Neural cell (in vitro differentiated cells): Measurements from ENCODE around the gene SMAD2. TPM values are rescaled to one million over a fixed set of nuclear protein-coding genes. Genes with fewer than 3 reads are reported as not detected.

Experiments used
- H2AFZ ChIP-seq: fragments of 200-600, 300-800 bp; sonication (generic), shearing (Covaris generic); 2 replicates; pipeline ENCODE4 v1.6.0; 2014; ENCODE audit warnings: low read depth, mild to moderate bottlenecking, antibody characterized with exemption, low read length, moderate library complexity
- H3F3A ChIP-seq: fragments of 200-600 bp; shearing (Covaris generic); 2 replicates; pipeline ENCODE4 v1.6.1; 2016; ENCODE audit warnings: mild to moderate bottlenecking, moderate library complexity, mixed read lengths, antibody characterized with exemption, low read length; ENCODE audit not compliant: insufficient read depth, poor library complexity, severe bottlenecking
- H3K27ac ChIP-seq: fragments of 200-600, 300-800 bp; sonication (generic), shearing (Covaris generic); 2 replicates; pipeline ENCODE4 v1.5.1; 2014; ENCODE audit warnings: mild to moderate bottlenecking, low read length, moderate library complexity
- H3K27me3 ChIP-seq: fragments of 300-800, 200-600 bp; sonication (generic), shearing (Covaris generic); 2 replicates; pipeline ENCODE4 v1.6.0; 2014; ENCODE audit warnings: mild to moderate bottlenecking, low read depth, low read length, moderate library complexity; ENCODE audit not compliant: insufficient read depth
- H3K36me3 ChIP-seq: fragments of 300-800, 200-600 bp; sonication (generic), shearing (Covaris generic); 2 replicates; pipeline ENCODE4 v1.5.1; 2014; ENCODE audit warnings: mild to moderate bottlenecking, antibody characterized with exemption, low read length, moderate library complexity; ENCODE audit not compliant: insufficient read depth
- H3K4me2 ChIP-seq: fragments of 300-800, 200-600 bp; sonication (generic), shearing (Covaris generic); 2 replicates; pipeline ENCODE4 v1.6.0; 2014; ENCODE audit warnings: mild to moderate bottlenecking, low read length
- H3K4me3 ChIP-seq: fragments of 300-800, 200-600 bp; sonication (generic), shearing (Covaris generic); 2 replicates; pipeline ENCODE4 v1.5.1; 2014; ENCODE audit warnings: mild to moderate bottlenecking, low read length, moderate library complexity
- H3K79me2 ChIP-seq: fragments of 200-600 bp; shearing (Covaris generic); replicated peaks from 2 replicates; pipeline ENCODE4 v1.6.0; 2014; ENCODE audit warnings: mild to moderate bottlenecking, low read length, moderate library complexity; ENCODE audit not compliant: insufficient read depth
- H3K9ac ChIP-seq: fragments of 300-800, 200-600 bp; sonication (generic), shearing (Covaris generic); 2 replicates; pipeline ENCODE4 v1.6.1; 2016; ENCODE audit warnings: mild to moderate bottlenecking, low read length, mixed read lengths
- H3K9me2 ChIP-seq: fragments of 200-600 bp; shearing (Covaris generic); 2 replicates; pipeline ENCODE4 v1.6.1; 2016; ENCODE audit warnings: mild to moderate bottlenecking, low read length, mixed read lengths; ENCODE audit not compliant: insufficient read depth
- H3K9me3 ChIP-seq: fragments of 200-600, 300-800 bp; sonication (generic), shearing (Covaris generic); 2 replicates; pipeline ENCODE4 v1.6.1; 2016; ENCODE audit warnings: mild to moderate bottlenecking, mixed run types, low read length, moderate library complexity, mixed read lengths
- H4K20me1 ChIP-seq: fragments of 200-600 bp; shearing (Covaris generic); 2 replicates; pipeline ENCODE4 v1.6.1; 2016; ENCODE audit warnings: mild to moderate bottlenecking, mixed run types; ENCODE audit not compliant: insufficient read depth
- EP300 ChIP-seq: fragments of 450-650 bp; conservative IDR thresholded peaks from 2 replicates; pipeline ENCODE4 v1.6.1; 2014; ENCODE audit warnings: antibody characterized with exemption, mild to moderate bottlenecking, moderate library complexity; ENCODE audit not compliant: poor library complexity, severe bottlenecking
- EZH2 ChIP-seq: fragments of 200-600, 300-800 bp; shearing (Covaris generic), sonication (generic); IDR thresholded peaks from 2 replicates; pipeline ENCODE4 v1.6.1; 2014; ENCODE audit warnings: antibody characterized with exemption, low read length, borderline replicate concordance, mild to moderate bottlenecking; ENCODE audit not compliant: insufficient read depth, poor library complexity, severe bottlenecking
- MXI1 ChIP-seq: fragments of 450-650 bp; conservative IDR thresholded peaks from 2 replicates; pipeline ENCODE4 v1.6.1; 2014; ENCODE audit warnings: antibody characterized with exemption, mild to moderate bottlenecking; ENCODE audit not compliant: poor library complexity, severe bottlenecking
- POLR2AphosphoS5 ChIP-seq: IDR thresholded peaks from 2 replicates; pipeline ENCODE4 v1.6.1; 2012
- RAD21 ChIP-seq: fragments of 450-650 bp; conservative IDR thresholded peaks from 2 replicates; pipeline ENCODE4 v1.6.1; 2014; ENCODE audit warnings: antibody characterized with exemption, mild to moderate bottlenecking, moderate library complexity
- REST ChIP-seq: IDR thresholded peaks from 2 replicates; pipeline ENCODE4 v1.6.1; 2012; ENCODE audit warnings: borderline replicate concordance
- SMC3 ChIP-seq: fragments of 450-650 bp; conservative IDR thresholded peaks from 2 replicates; pipeline ENCODE4 v1.6.1; 2014; ENCODE audit warnings: antibody characterized with exemption, mild to moderate bottlenecking, moderate library complexity; ENCODE audit not compliant: poor library complexity
- TAF1 ChIP-seq: IDR thresholded peaks from 2 replicates; pipeline ENCODE4 v1.6.1; 2012; ENCODE audit warnings: low read depth
- polyA plus RNA-seq: library from polyadenylated mRNA; depleted of rRNA; stranded (reverse); fragments of >200 nt; gene quantifications from 2 replicates; pipeline ENCODE4 v1.2.3, GENCODE V29; 2014
- TF ChIP-seq, protein P1 (sequence below): fragments of 450-650 bp; IDR thresholded peaks from 2 replicates; pipeline ENCODE4 v1.5.1; 2014; ENCODE audit warnings: antibody characterized with exemption, mild to moderate bottlenecking, moderate library complexity; ENCODE audit not compliant: poor library complexity, severe bottlenecking

The SMAD2 gene
- polyA plus RNA-seq, 1 donor from 2014 or later = 64.7 TPM

- H3F3A ChIP-seq = no peaks in the 10 kb centered on the region
- H2AFZ ChIP-seq = no peak overlapping the region
- no peaks in the 10 kb centered on the region for H3K79me2 ChIP-seq
- TF ChIP-seq MXI1 = no peak
- no peak for TF ChIP-seq EP300
- TF ChIP-seq TAF1 = no peak
- no peak for TF ChIP-seq RAD21
- TF ChIP-seq SMC3 = no peak
- TF ChIP-seq REST = no peak
- TF ChIP-seq, protein P1, sequence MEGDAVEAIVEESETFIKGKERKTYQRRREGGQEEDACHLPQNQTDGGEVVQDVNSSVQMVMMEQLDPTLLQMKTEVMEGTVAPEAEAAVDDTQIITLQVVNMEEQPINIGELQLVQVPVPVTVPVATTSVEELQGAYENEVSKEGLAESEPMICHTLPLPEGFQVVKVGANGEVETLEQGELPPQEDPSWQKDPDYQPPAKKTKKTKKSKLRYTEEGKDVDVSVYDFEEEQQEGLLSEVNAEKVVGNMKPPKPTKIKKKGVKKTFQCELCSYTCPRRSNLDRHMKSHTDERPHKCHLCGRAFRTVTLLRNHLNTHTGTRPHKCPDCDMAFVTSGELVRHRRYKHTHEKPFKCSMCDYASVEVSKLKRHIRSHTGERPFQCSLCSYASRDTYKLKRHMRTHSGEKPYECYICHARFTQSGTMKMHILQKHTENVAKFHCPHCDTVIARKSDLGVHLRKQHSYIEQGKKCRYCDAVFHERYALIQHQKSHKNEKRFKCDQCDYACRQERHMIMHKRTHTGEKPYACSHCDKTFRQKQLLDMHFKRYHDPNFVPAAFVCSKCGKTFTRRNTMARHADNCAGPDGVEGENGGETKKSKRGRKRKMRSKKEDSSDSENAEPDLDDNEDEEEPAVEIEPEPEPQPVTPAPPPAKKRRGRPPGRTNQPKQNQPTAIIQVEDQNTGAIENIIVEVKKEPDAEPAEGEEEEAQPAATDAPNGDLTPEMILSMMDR = no peak
- no peak for TF ChIP-seq EZH2
- no peak for TF ChIP-seq POLR2AphosphoS5
- no peaks in the 10 kb centered on the region for H3K9me2 ChIP-seq
- H3K27ac ChIP-seq = no peak overlapping the region
- no peaks in the 10 kb centered on the region for H4K20me1 ChIP-seq
- no peaks in the 10 kb centered on the region for H3K36me3 ChIP-seq
- H3K4me3 ChIP-seq = no peak overlapping the region
- H3K9ac ChIP-seq = no peak overlapping the region
- no peak overlapping the region for H3K4me2 ChIP-seq
- no peaks in the 10 kb centered on the region for H3K9me3 ChIP-seq
- no peaks in the 10 kb centered on the region for H3K27me3 ChIP-seq
Measured at GRCh38 chr18:47794725-47795433, 135.6 kb downstream of the SMAD2 start.

GRCh38 chr18:47793609-47794008 is 136.8 kb downstream of the SMAD2 start:
- no peaks in the 10 kb centered on the region for H3K27me3 ChIP-seq

More at GRCh38 chr18:47793609-47794008, 136.8 kb downstream of the SMAD2 start:
- H4K20me1 ChIP-seq = no peaks in the 10 kb centered on the region
- TF ChIP-seq TAF1 = no peak
- no peak for TF ChIP-seq EZH2
- no peak for TF ChIP-seq RAD21
- TF ChIP-seq, protein P1 = no peak
- TF ChIP-seq EP300 = no peak
- no peak for TF ChIP-seq MXI1
- TF ChIP-seq POLR2AphosphoS5 = no peak
- TF ChIP-seq SMC3 = no peak
- TF ChIP-seq REST = no peak
- H3K27ac ChIP-seq = no peak overlapping the region
- H3K79me2 ChIP-seq = no peaks in the 10 kb centered on the region
- no peak overlapping the region for H3K4me3 ChIP-seq
- H3K9ac ChIP-seq = no peak overlapping the region
- H3K36me3 ChIP-seq = no peaks in the 10 kb centered on the region
- H3K9me3 ChIP-seq = no peaks in the 10 kb centered on the region
- H2AFZ ChIP-seq = no peak overlapping the region
- H3F3A ChIP-seq = no peaks in the 10 kb centered on the region
- no peaks in the 10 kb centered on the region for H3K9me2 ChIP-seq
- H3K4me2 ChIP-seq = no peak overlapping the region
